ENCODE data around the gene ALS2CL. TPM values are rescaled to one million over a fixed set of nuclear protein-coding genes. Genes with fewer than 3 reads are reported as not detected.

The ALS2CL gene
- total RNA-seq, 1 experiment from 2014 or later = 4.9 TPM

- H2BK20ac ChIP-seq (ENCODE audit: low read depth, low read length, poor library complexity, severe bottlenecking) = no peak overlapping the region
- no peak overlapping the region for H2BK5ac ChIP-seq (ENCODE audit: insufficient read length, low read length)
- no peak overlapping the region for H3K4me2 ChIP-seq (ENCODE audit: insufficient read depth, insufficient read length, low read length)
- H3K14ac ChIP-seq (ENCODE audit: insufficient read depth, low read length) = no peak overlapping the region
- H3K23me2 ChIP-seq (ENCODE audit: insufficient read length, low read depth, low read length, poor library complexity, severe bottlenecking) = no peaks in the 10 kb centered on the region
- no peak overlapping the region for H3K27ac ChIP-seq (ENCODE audit: insufficient read length, low read depth, low read length)
- H4K91ac ChIP-seq (ENCODE audit: insufficient read length, low read depth, low read length) = no peak overlapping the region
- no CpG with 5 or more reads among the region's 6 CpGs for WGBS (ENCODE audit: extremely low coverage, insufficient read length, low lambda C conversion rate)
- no peaks in the 10 kb centered on the region for H4K20me1 ChIP-seq (ENCODE audit: control insufficient read depth, insufficient read depth, insufficient read length)
- no peaks in the 10 kb centered on the region for H3K9me3 ChIP-seq (ENCODE audit: control insufficient read depth, low read depth, low read length)
- no peak overlapping the region for H3K4ac ChIP-seq (ENCODE audit: low read depth, low read length)
- H3K27me3 ChIP-seq (ENCODE audit: insufficient read depth, low read length) = no peaks in the 10 kb centered on the region
- H3K9ac ChIP-seq (ENCODE audit: extremely low read depth, insufficient read length, low read length) = no peak overlapping the region
- Mint-ChIP-seq H3K4me1 (peaks cover 2 to 9% of the 10 kb centered on the region in 2 experiments; a peak in 2 of 4 replicates), H3K36me3 (ENCODE audit: insufficient read depth in 1 of 3, low read depth in 3 of 3) (peaks cover 0 to 8% (median 4%) of the 10 kb centered on the region in 3 experiments; a peak in 3 of 7 replicates), H3K9me3 (peaks cover 8 to 14% of the 10 kb centered on the region in 2 experiments), H3K27me3 (ENCODE audit: low read depth) (peaks cover 2% of the 10 kb centered on the region), H3K4me3 (no peak overlapping the region), H3K27ac (no peak overlapping the region)
- H3K79me1 ChIP-seq (ENCODE audit: insufficient read depth, low read depth, low read length, poor library complexity, severe bottlenecking) = no peaks in the 10 kb centered on the region
- H2AK5ac ChIP-seq (ENCODE audit: insufficient read length, low read length) = no peak overlapping the region
- no peak overlapping the region for H3K56ac ChIP-seq (ENCODE audit: insufficient read length, low read depth, low read length)
- H3K18ac ChIP-seq (ENCODE audit: insufficient read length, low read depth, low read length) = no peak overlapping the region
- no peaks in the 10 kb centered on the region; the same call in 1 of the 2 replicates for H3K4me1 ChIP-seq (ENCODE audit: insufficient read depth, low read length)
- H3T11ph ChIP-seq (ENCODE audit: low read length) = no peak overlapping the region
- H2AFZ ChIP-seq (ENCODE audit: low read length) = no peak overlapping the region
- H2BK15ac ChIP-seq (ENCODE audit: low read depth, low read length) = no peak overlapping the region
- no peak overlapping the region for H2BK120ac ChIP-seq (ENCODE audit: low read depth, low read length, poor library complexity, severe bottlenecking)
- no peak for TF ChIP-seq CTCF (conservative IDR thresholded peaks at IDR 0.05)
- H4K8ac ChIP-seq (replicated peaks; ENCODE audit: insufficient read length, low read depth, low read length) = no peak overlapping the region
- no peak for DNase-seq
- H3K79me2 ChIP-seq (ENCODE audit: insufficient read depth, low read length) = no peaks in the 10 kb centered on the region
- H3K23ac ChIP-seq (ENCODE audit: insufficient read length, low read depth, low read length) = no peak overlapping the region
- H4K5ac ChIP-seq (ENCODE audit: insufficient read length, low read depth, low read length) = no peak overlapping the region
- H2BK12ac ChIP-seq (ENCODE audit: insufficient read length, low read depth, low read length) = no peak overlapping the region
Observed at GRCh38 chr3:46642971-46643370, 50.5 kb downstream of the ALS2CL start.
